ENCODE results near the gene CNTNAP1. TPM values are rescaled to one million over a fixed set of nuclear protein-coding genes. Genes with fewer than 3 reads are reported as not detected.
A peak's percentile ranks its signal among the peaks of the same experiment; 100 is the strongest.

CNTNAP1 gene
- total RNA-seq, 1 experiment from 2014 or later, result 7.7 TPM

DNA sequence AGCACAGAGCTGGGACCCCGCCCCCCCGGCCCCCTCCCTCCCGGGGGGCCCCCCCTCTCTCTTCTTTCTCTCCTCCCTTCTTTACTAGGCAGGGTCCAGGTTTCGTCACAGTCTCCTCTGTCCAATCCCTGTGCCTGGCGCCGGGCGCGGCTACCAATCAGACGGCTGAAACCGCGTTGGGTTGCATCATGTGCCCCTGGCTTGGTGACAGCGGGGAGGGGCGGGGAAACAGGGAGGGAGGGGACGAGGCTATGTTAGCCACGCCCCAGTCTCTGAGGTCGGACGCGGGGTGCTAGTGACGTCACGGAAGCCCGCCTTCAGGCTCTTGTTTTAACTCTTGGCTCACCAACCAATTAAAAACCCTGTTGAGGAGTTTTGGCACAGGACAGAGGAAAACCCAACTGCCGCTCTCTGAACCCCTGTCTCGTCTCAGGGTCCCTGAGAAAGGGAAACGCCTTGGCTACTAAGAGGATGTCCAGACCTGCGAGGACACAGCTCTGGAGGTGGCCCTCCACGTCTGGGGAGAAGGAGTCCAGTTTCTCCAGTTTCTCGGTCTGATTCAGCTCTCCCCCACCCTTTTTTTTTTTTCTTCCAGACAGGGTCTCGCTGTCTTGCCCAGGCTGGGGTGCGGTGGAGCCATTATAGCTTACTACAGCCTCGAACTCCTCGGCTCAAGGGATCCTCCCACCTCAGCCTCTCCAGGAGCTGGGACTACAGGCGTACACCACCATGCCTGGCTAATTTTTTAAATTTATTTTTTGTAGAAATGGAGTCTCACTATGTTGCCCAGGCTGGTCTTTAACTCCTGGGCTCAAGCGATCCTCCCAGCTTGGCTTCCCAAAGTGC is 5.1 kb upstream of the CNTNAP1 start:
- Histone ChIP-seq H3K9ac (ENCODE audit: extremely low read depth, insufficient read length, low read length) (no peak overlapping the region), H2BK20ac (ENCODE audit: low read depth, low read length, poor library complexity, severe bottlenecking) (no peak overlapping the region), H3K4me1 (ENCODE audit: insufficient read depth, low read length) (peaks cover 6% of the 10 kb centered on the region; the same call in 1 of the 2 replicates), H3K79me2 (ENCODE audit: insufficient read depth, low read length) (no peaks in the 10 kb centered on the region; the same call in 1 of the 2 replicates), H4K8ac (replicated peaks; ENCODE audit: insufficient read length, low read depth, low read length) (no peak overlapping the region), H3T11ph (ENCODE audit: low read length) (no peak overlapping the region), H3K23me2 (ENCODE audit: insufficient read length, low read depth, low read length, poor library complexity, severe bottlenecking) (peaks cover 25% of the 10 kb centered on the region), H2BK15ac (ENCODE audit: low read depth, low read length) (no peak overlapping the region), H3K27me3 (ENCODE audit: insufficient read depth, low read length) (no peaks in the 10 kb centered on the region; the same call in 1 of the 2 replicates), H3K23ac (ENCODE audit: insufficient read length, low read depth, low read length) (no peak overlapping the region), H2AFZ (ENCODE audit: low read length) (no peak overlapping the region), H2BK5ac (ENCODE audit: insufficient read length, low read length) (no peak overlapping the region), H4K20me1 (ENCODE audit: control insufficient read depth, insufficient read depth, insufficient read length) (no peaks in the 10 kb centered on the region), H3K4ac (ENCODE audit: low read depth, low read length) (no peak overlapping the region), H3K79me1 (ENCODE audit: insufficient read depth, low read depth, low read length, poor library complexity, severe bottlenecking) (no peaks in the 10 kb centered on the region), H3K14ac (ENCODE audit: insufficient read depth, low read length) (no peak overlapping the region), H3K18ac (ENCODE audit: insufficient read length, low read depth, low read length) (peak overlapping the region; percentile 75), H3K27ac (ENCODE audit: insufficient read length, low read depth, low read length) (no peak overlapping the region), H3K9me3 (ENCODE audit: control insufficient read depth, low read depth, low read length) (no peaks in the 10 kb centered on the region), H3K56ac (ENCODE audit: insufficient read length, low read depth, low read length) (no peak overlapping the region), H4K5ac (ENCODE audit: insufficient read length, low read depth, low read length) (no peak overlapping the region), H4K91ac (ENCODE audit: insufficient read length, low read depth, low read length) (no peak overlapping the region), H2BK12ac (ENCODE audit: insufficient read length, low read depth, low read length) (peak overlapping the region; percentile 18), H2BK120ac (ENCODE audit: low read depth, low read length, poor library complexity, severe bottlenecking) (no peak overlapping the region), H3K4me2 (ENCODE audit: insufficient read depth, insufficient read length, low read length) (peak overlapping the region; percentile 83), H2AK5ac (ENCODE audit: insufficient read length, low read length) (no peak overlapping the region)
- H3K4me3 Mint-ChIP-seq, result peak overlapping the region; percentile 82 to 92
- DNase-seq, result peak; percentile 100
- no peaks in the 10 kb centered on the region; a peak in 2 of 5 replicates for H3K9me3 Mint-ChIP-seq
- H3K27ac Mint-ChIP-seq, result peak overlapping the region; percentile 82 to 95 (median 94); a peak in 4 of 7 replicates
- H3K36me3 Mint-ChIP-seq (ENCODE audit: insufficient read depth in 1 of 3, low read depth in 3 of 3), result peaks cover 0 to 5% (median 0%) of the 10 kb centered on the region in 3 experiments; a peak in 2 of 7 replicates
- H3K4me1 Mint-ChIP-seq, result peaks cover 33 to 44% of the 10 kb centered on the region in 2 experiments
- WGBS (ENCODE audit: extremely low coverage, insufficient read length, low lambda C conversion rate), result no CpG with 5 or more reads among the region's 33 CpGs
- TF ChIP-seq, protein P1, sequence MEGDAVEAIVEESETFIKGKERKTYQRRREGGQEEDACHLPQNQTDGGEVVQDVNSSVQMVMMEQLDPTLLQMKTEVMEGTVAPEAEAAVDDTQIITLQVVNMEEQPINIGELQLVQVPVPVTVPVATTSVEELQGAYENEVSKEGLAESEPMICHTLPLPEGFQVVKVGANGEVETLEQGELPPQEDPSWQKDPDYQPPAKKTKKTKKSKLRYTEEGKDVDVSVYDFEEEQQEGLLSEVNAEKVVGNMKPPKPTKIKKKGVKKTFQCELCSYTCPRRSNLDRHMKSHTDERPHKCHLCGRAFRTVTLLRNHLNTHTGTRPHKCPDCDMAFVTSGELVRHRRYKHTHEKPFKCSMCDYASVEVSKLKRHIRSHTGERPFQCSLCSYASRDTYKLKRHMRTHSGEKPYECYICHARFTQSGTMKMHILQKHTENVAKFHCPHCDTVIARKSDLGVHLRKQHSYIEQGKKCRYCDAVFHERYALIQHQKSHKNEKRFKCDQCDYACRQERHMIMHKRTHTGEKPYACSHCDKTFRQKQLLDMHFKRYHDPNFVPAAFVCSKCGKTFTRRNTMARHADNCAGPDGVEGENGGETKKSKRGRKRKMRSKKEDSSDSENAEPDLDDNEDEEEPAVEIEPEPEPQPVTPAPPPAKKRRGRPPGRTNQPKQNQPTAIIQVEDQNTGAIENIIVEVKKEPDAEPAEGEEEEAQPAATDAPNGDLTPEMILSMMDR (conservative IDR thresholded peaks at IDR 0.05), result no peak
- H3K27me3 Mint-ChIP-seq (ENCODE audit: low read depth), result peaks cover 19% of the 10 kb centered on the region

Measured in H9 (cell line).